LNCAP (cell line): ENCODE measurements around the gene AKAP7.

ENCODE experiments used
- TF ChIP-seq, protein P1 (sequence below): fragments of 450-650 bp; IDR thresholded peaks from 2 replicates; pipeline ENCODE4 v1.5.1; 2017; ENCODE audit warnings: mild to moderate bottlenecking

AKAP7 gene

DNA sequence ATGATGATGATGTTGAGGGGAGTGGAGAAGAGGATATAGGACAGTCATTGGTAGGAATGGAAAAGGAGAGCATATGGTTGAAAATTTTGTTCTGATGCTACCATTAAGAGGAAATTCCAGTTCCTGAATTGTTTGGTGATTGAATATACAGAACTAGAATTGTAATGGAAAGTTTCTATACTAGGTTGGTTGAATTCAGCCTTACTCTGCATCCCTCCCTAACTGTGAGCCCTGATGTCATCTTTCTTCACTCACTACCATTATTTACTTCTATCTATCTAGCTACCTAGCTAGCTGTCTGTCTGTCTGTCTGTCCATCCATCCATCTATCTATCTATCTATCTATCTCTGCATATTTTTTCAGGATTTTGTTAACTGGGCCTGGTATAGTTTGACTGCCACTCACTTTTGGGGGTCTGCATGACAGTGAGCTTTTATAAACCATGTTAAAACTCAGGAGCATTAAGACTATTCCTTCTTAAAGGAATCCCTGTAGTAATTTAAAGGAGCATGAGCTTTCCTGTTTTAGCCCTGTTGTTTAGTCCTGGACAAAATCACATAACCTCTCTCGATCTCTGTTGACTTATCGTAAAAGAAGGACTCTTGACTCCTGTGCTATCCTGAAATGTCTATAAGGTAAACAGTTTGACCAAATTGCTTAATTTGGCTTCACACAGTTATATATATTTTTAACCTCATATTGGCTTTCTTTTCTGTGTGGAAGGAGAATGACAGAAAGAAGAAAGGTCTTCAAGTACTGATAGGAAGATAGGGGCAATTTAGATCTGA, 71.4 kb downstream of the AKAP7 start:
- TF ChIP-seq, protein P1, sequence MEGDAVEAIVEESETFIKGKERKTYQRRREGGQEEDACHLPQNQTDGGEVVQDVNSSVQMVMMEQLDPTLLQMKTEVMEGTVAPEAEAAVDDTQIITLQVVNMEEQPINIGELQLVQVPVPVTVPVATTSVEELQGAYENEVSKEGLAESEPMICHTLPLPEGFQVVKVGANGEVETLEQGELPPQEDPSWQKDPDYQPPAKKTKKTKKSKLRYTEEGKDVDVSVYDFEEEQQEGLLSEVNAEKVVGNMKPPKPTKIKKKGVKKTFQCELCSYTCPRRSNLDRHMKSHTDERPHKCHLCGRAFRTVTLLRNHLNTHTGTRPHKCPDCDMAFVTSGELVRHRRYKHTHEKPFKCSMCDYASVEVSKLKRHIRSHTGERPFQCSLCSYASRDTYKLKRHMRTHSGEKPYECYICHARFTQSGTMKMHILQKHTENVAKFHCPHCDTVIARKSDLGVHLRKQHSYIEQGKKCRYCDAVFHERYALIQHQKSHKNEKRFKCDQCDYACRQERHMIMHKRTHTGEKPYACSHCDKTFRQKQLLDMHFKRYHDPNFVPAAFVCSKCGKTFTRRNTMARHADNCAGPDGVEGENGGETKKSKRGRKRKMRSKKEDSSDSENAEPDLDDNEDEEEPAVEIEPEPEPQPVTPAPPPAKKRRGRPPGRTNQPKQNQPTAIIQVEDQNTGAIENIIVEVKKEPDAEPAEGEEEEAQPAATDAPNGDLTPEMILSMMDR, result no peak

DNA sequence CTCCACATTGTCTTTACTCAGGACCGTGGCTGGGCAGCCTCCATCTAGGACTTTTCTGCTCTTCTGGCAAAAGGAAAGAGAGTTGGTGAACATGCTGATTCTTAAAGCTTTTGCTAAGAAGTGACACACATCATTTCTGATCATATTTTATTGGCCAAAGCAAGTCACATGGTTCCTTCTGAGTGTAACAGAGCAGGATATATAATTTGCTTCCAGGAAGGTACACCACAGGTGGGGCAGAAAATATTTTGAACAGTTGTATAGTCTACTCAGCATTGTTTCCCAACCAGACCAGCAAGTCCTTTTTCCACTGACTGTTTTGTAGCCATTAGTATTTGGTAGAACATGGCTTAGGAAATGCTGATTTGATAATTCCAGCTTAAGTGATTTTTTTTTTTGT, 73.5 kb downstream of the AKAP7 start:
- TF ChIP-seq, protein P1, result no peak

DNA sequence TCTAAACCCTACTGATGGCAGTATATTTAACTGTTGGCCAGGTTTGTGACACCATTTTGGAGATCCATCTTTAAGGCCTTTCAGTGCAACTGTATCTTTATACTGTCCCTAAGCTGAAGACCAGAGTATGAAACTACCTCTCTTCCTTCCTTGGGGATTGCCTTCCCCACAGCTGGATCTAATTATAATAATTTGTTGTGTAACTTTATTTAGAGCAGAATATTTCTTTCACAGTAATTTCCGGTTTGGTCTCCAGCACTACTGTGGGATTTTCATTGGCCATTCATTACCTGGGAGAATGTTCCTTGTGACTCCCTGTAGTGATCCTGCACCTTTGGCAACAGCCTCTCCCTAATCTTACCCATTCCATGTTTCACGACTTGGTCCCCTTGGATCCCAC, 75.2 kb downstream of the AKAP7 start:
- TF ChIP-seq, protein P1, result no peak

DNA sequence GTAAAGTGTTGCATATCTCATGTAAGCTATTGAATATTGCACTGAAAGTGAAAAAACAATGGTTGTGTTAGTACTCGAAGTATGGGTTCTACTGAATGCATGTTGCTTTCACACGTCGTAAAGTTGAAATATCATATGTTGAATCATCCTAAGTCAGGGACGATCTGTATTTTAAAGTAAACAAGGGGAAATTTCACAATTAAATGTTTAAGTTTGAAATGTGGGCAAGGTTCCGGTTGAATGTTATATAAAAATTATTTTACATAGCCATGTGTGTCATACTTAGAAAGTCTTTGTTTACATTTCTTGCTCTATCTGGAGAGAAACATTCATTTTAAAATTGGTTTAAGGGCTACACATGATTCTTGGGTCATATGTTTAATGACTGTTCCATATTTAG, 76.8 kb downstream of the AKAP7 start:
- TF ChIP-seq, protein P1, result no peak

DNA sequence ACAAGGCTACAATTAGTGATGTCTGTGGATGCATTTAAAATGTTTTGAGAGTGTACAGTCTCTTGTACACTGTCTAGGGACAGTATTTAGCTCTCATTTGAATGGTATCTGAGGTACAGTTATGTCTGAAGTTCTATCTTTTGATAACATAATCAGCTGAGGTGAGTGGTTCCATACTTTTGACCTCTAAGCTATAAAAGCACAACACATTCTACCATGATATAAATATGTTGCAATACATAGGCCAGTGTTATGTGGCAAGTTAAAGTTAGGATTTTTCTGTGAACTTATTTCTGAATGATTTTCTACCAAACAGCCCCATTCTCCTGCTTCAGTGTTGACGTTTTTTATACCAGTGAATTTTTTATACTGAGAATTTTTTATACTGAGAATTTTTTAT, 77.6 kb downstream of the AKAP7 start:
- TF ChIP-seq, protein P1, result no peak

DNA sequence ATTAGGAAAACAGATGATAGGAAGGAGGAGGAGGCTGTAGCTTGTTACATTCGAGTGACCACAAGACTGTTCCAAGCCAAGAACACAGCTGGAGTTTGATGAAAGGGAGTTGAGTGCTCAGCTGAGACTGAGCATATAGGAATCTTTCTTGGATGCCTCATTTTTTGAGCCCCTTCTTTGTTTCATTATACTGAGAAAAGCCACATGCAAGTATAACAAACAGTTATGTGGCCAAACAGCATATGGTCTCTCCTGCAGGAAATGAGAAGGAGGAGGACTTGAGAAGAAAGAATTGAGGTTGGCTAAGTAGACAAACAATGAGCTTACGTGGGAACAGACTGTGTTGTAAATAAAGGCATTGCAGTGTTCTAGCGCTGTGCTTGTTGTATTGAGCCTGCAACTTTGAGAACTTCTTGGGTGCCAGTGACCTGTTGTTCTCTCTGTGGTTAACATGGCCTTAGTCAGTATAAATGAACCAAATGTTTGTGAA, 78.3 kb downstream of the AKAP7 start:
- TF ChIP-seq, protein P1, result no peak

DNA sequence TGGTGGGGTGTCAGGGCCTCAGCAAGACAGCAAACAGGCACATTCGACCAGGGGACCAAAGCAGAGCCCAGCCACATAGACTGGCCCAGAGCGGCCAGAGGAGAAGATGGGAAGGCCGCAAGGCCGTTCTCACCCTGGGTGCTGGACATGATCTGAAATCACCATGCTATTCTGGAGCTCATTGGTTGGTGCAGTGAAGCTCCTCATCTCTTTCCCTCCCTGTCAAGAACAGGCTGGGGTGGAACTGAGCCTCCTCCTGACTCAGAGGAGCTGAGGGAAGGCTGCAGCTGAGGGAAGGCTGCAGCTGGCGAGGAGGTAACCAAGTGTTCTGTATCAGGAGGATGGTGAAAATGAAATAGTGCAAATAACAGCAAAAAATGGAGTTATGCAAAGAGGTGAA, 80.0 kb downstream of the AKAP7 start:
- TF ChIP-seq, protein P1, result no peak
